CD1c-positive myeloid dendritic cell (primary cell): ENCODE results near the gene RPP21.

Experiments used
- DNase-seq: peaks from one replicate; pipeline ENCODE4 v3.0.0-alpha.2; 2016; ENCODE audit errors: extremely low spot score

RPP21 gene

DNA sequence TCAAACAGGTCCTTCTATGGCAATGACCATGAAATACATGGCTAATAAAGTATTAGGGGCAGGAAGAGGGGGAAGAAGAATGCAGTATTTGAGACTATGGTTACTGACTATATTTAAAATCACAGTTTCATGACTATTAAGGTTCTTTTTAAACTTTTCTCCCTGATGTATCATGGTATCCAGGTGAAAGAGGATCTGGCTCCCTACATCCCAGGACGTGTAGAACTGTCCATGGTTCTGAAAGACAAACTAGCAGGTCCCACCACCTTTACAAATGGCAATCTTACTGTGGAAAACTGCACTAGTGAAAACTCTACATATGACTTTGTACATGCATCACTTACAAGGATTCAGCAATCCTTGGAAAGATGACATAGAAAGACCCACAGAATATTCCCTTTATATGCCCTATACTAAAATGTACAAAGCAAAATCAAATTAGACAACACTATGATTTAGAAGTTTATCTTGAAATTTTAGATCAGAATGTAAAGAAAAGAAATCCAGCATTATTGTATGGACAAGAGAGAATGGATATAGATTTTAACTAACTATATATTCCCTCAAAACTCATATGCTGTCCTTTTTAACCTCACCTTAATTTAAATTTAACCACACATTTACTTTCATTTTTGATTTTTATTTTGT lies 33.5 kb downstream of the RPP21 start:
- DNase-seq: no peak

DNA sequence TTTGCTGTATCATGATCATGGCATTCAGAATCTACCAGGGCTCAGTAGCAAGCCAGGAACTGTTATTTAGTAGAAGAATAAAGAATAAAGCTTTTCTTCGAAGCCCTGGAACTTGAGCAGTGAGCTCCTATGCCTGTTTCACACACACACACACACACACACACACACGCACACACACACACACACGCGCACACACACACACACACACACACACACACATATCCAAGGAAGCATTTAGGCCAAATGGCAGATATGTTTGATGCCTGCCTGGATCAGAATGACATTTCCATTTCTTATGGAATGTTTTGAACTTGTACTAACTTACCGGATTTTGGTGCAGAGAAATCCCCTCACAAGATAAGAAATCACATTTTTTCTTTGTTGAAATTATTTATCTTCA lies 35.5 kb downstream of the RPP21 start:
- no peak for DNase-seq

DNA sequence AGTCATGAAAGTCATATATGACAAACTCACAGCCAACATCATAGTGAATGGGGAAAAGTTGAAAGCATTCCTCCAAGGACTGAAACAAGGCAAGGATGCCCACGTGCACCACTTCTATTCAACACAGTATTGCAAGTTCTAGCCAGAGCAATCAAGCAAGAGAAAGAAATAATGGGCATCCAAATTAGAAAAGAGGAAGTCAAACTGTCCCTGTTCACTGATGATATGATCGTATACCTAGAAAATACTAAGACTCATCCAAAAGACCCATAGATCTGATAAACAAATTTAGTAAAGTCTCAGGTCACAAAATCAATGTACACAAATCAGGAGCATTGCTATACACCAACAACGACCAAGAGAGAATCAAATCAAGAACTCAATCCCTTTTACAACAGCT lies 41.2 kb downstream of the RPP21 start:
- DNase-seq: no peak

DNA sequence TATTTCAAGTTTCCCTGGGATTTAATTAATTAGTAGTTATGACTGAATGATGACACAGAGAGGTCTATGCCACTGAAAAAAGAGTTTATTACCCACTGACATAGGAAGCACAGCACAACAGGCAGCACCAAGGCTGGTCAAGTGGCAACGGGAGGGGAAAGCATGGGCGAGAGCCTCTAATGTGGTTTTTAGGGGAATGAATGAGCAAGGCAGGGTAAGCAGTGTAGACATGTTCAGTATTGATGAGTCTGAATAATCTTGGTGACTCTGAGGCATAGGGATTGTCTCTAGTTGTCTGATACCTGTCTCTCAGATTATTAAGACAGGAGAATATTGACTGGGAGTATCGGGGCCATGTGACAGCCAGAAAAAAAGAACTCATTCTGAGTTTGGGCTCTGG lies 46.3 kb downstream of the RPP21 start:
- no peak for DNase-seq

DNA sequence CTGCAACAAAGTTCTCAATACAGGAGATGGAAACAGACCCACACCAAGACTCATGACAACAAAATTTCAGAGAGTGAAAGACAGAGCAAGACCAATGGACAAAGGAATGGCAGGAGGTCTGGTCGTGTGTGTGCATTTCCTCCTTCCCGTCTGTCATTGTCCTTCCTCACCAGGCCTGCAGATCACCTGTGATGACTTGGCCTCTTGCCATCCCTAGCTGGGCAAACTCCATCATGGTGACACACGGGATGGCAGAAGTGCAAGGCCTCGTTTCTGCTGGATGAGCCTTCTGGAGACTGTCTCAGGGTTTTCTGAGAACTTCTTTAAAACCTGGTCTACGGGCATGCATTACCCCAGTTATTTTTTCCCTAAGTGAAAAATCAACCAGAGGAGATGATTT lies 49.2 kb downstream of the RPP21 start:
- DNase-seq: no peak
